Osteoblast (primary cell): ENCODE measurements around the gene MED6. TPM values are rescaled to one million over a fixed set of nuclear protein-coding genes. Genes with fewer than 3 reads are reported as not detected.

Experiments
- DNase-seq: peaks from one replicate; pipeline ENCODE4 v3.0.0; 2011; ENCODE audit warnings: low spot score, mixed read lengths; ENCODE audit not compliant: insufficient read length; ENCODE audit errors: missing footprints
- H2AFZ ChIP-seq: 2 replicates; pipeline ENCODE4 v1.6.0; 2011; ENCODE audit warnings: mild to moderate bottlenecking, low read length
- H3K27ac ChIP-seq: 2 replicates; pipeline ENCODE4 v1.5.1; 2011; ENCODE audit warnings: mild to moderate bottlenecking, low read depth, low read length, moderate library complexity
- H3K27me3 ChIP-seq: 2 replicates; pipeline ENCODE4 v1.6.0; 2012; ENCODE audit warnings: mild to moderate bottlenecking, control low read depth, inconsistent platforms, low read length, moderate library complexity; ENCODE audit not compliant: insufficient read depth
- H3K36me3 ChIP-seq: 2 replicates; pipeline ENCODE4 v1.5.1; 2011; ENCODE audit warnings: mild to moderate bottlenecking, low read length, control low read depth, moderate library complexity; ENCODE audit not compliant: insufficient read depth
- H3K4me1 ChIP-seq: 2 replicates; pipeline ENCODE4 v1.5.1; 2011; ENCODE audit warnings: mild to moderate bottlenecking, low read length, control low read depth, moderate library complexity; ENCODE audit not compliant: insufficient read depth
- H3K4me2 ChIP-seq: 2 replicates; pipeline ENCODE4 v1.6.0; 2011; ENCODE audit warnings: mild to moderate bottlenecking, low read length; ENCODE audit not compliant: insufficient read depth
- H3K4me3 ChIP-seq: fragments of 200-600 bp; sonication (generic); 3 replicates; pipeline ENCODE4 v1.5.1; 2012; ENCODE audit warnings: mild to moderate bottlenecking, low read length, inconsistent platforms; ENCODE audit not compliant: insufficient read depth
- H3K79me2 ChIP-seq: 2 replicates; pipeline ENCODE4 v1.6.0; 2012; ENCODE audit warnings: mild to moderate bottlenecking, low read length, control low read depth, inconsistent platforms; ENCODE audit not compliant: insufficient read depth
- H3K9me3 ChIP-seq: 2 replicates; pipeline ENCODE4 v1.5.1; 2011; ENCODE audit warnings: low read depth, low read length, control low read depth
- H4K20me1 ChIP-seq: 2 replicates; pipeline ENCODE4 v1.6.0; 2012; ENCODE audit warnings: mild to moderate bottlenecking, low read length, control low read depth; ENCODE audit not compliant: insufficient read depth
- CTCF ChIP-seq: IDR thresholded peaks from 2 replicates; pipeline ENCODE4 v1.5.1; 2011; ENCODE audit warnings: mild to moderate bottlenecking, low read depth, low read length, moderate library complexity; ENCODE audit errors: extremely low read depth
- total RNA-seq: library from RNA; depleted of rRNA; stranded (reverse); fragments of >200 nt; gene quantifications from 2 replicates; pipeline ENCODE4 v1.2.3, GENCODE V29; 2012

Gene MED6
- total RNA-seq, 1 donor = 32.2 TPM

- Histone ChIP-seq H3K27ac (no peak overlapping the region), H3K4me3 (no peak overlapping the region), H3K9me3 (no peaks in the 10 kb centered on the region), H4K20me1 (peaks cover 5% of the 10 kb centered on the region), H3K4me1 (no peaks in the 10 kb centered on the region), H3K27me3 (no peaks in the 10 kb centered on the region), H2AFZ (no peak overlapping the region), H3K4me2 (no peak overlapping the region), H3K36me3 (peaks cover 36% of the 10 kb centered on the region), H3K79me2 (no peaks in the 10 kb centered on the region)
- no peak for TF ChIP-seq CTCF
- no peak for DNase-seq
Measured at GRCh38 chr14:70585231-70585630, 15.2 kb downstream of the MED6 start.

GRCh38 chr14:70576891-70577290 is 23.6 kb downstream of the MED6 start:
- Histone ChIP-seq H3K4me2 (no peak overlapping the region), H2AFZ (no peak overlapping the region), H3K27ac (no peak overlapping the region), H3K4me1 (no peaks in the 10 kb centered on the region), H3K79me2 (no peaks in the 10 kb centered on the region), H3K4me3 (no peak overlapping the region), H4K20me1 (no peaks in the 10 kb centered on the region), H3K27me3 (no peaks in the 10 kb centered on the region), H3K36me3 (peaks cover 4% of the 10 kb centered on the region), H3K9me3 (no peaks in the 10 kb centered on the region)
- no peak for TF ChIP-seq CTCF
- DNase-seq = no peak

GRCh38 chr14:70573050-70573449 is 27.4 kb downstream of the MED6 start:
- H3K27ac ChIP-seq = no peak overlapping the region
- H3K4me2 ChIP-seq = no peak overlapping the region
- TF ChIP-seq CTCF = no peak
- no peak for DNase-seq
- no peaks in the 10 kb centered on the region for H3K27me3 ChIP-seq
- H3K4me3 ChIP-seq = no peak overlapping the region
- H3K9me3 ChIP-seq = no peaks in the 10 kb centered on the region
- no peaks in the 10 kb centered on the region for H3K36me3 ChIP-seq
- H3K4me1 ChIP-seq = no peaks in the 10 kb centered on the region
- H2AFZ ChIP-seq = no peak overlapping the region
- H3K79me2 ChIP-seq = no peaks in the 10 kb centered on the region
- H4K20me1 ChIP-seq = no peaks in the 10 kb centered on the region

GRCh38 chr14:70571139-70571538 is 29.3 kb downstream of the MED6 start:
- Histone ChIP-seq H2AFZ (no peak overlapping the region), H3K36me3 (no peaks in the 10 kb centered on the region), H3K27ac (no peak overlapping the region), H3K79me2 (no peaks in the 10 kb centered on the region), H3K9me3 (no peaks in the 10 kb centered on the region), H3K4me1 (no peaks in the 10 kb centered on the region), H3K4me2 (no peak overlapping the region), H4K20me1 (peaks cover 7% of the 10 kb centered on the region), H3K27me3 (no peaks in the 10 kb centered on the region), H3K4me3 (no peak overlapping the region)
- TF ChIP-seq CTCF = no peak
- DNase-seq = no peak
